Activated CD4-positive, alpha-beta T cell treated with anti-CD3 and anti-CD28 coated beads, Interleukin-2, Interleukin-4, amounts not matched to agents 100 ng/mL and 50 ng/mL, durations not matched to agents 16 hours and 8 hours (primary cell): ENCODE results near the gene VPS13D.
"Not testable (repeated sequence)": the region's sequence is repeated elsewhere in the genome, so short reads cannot be mapped to it uniquely, and the experiment has no call there.

Source experiments
- DNase-seq: peaks from one replicate; pipeline ENCODE4 v3.0.0-alpha.2; 2020; ENCODE audit warnings: low spot score

Gene VPS13D

DNA sequence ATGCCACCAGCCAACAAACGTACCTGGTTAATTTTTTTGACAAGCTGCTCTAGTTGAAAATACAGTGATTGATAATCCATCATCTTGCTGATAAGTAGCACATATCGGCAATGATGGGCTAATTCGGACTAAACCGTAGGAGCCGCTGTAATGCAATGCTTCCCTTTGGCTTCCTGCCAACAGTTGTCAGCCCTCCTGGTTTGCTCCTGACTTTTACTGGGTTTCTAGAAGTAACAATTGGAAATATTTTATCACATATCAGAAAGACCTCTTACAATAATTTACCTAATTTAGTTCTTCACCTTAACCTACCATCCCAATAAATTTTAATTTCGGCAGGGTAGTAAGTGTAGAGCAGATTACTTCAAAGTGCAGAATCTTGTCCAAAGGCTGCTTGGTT is 239.7 kb downstream of the VPS13D start:
- DNase-seq, result no peak

DNA sequence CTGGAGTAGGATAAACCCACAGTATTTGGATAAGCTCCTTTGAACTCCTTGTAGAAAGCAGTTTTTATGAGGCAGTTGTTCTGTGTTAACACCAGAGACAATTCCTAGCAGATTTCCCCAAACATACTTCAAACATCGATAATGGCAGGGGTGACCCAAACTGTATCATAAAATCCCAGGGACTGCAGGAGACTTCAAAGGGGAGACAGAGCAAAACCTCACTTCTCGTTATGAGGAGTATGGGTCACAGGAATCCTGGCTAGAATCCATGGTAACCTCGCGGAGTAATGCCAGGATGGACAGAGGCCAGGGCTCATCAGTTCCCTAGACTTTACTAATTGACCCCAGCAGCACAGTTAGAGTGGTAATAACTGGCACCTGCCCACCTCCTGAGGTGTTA is 240.2 kb downstream of the VPS13D start:
- no peak for DNase-seq

DNA sequence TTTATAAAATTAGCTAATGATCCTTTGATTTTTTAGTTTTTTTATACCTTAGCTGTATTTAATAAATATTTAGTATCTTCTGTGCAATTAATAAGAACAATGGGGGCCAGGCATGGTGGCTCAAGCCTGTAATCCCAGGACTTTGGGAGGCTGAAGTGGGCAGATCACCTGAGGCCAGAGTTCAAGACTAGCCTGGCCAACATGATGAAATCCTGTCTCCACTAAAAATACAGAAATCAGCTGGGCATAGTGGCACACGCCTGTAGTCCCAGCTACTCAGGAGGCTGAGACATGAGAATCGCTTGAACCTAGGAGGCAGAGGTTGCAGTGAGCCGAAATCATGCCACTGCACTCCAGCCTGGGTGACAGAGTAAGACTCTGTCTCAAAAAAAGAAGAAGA is 241.1 kb downstream of the VPS13D start:
- DNase-seq, result not testable (repeated sequence)

DNA sequence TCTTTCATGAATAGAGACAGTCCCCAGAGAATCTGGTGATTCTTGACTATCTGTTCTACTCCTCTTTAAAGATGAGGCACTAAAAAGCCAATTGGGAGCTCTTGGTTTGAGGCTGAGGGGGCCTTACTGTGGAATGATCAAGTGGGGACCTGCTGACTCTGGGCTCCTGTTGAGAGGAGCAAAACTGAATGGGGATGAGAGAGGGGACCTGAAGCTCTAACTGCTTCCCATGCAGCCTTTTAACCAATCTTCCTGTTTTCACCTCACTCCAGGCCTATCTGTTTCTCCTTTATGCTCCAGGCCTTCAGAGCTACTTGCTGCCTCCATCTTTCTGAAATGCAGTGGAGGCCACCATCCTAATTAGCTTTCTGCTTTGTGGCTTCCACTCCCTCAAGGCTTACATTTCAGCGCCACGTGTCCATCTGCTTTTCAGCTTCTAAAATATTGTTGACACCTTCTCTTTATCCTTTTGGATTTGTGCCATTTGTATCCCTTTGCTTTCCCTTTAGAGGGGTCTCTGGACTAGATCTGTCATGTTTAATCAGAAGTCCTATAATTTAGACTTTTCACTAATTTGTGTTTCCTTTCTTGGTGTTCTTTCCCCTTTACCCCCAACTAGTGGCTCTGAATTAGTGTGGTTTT is 242.4 kb downstream of the VPS13D start:
- no peak for DNase-seq

DNA sequence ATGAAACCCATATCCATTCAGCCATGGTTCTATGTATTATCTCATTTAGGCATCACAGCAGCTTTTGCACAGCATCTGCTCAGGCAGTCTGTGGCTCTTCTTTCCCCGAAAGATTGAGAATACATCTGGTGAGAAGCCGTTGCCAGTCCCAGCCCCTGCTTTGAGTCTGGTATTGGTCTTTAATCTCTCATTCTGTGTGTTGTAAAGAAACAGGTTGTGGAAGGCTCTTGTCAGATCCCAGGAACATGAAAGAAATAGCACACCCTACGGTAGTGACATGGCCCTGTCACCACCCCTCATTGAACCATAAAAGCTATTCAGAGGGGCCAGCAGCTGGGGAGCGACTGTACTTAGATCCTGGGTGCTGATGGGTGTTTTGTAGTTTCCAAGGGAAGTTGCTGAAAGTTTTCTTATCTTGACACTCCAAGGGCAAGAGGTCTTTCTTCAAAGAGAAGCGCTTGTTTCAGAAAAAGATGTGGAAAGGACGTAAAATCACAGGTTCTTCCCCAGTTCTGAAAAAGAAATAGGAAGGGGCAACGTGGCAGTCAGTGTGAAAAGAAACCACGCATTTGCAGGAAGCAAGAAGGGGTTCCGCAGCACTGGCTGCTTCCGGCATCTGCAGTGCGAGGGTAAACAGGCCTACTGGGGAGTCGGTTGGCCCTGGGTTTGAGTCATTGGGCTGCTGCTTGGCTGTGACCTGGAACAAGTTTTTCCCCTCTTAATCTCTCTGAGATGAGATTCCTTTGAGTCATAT is 243.1 kb downstream of the VPS13D start:
- peak; percentile 90 for DNase-seq

DNA sequence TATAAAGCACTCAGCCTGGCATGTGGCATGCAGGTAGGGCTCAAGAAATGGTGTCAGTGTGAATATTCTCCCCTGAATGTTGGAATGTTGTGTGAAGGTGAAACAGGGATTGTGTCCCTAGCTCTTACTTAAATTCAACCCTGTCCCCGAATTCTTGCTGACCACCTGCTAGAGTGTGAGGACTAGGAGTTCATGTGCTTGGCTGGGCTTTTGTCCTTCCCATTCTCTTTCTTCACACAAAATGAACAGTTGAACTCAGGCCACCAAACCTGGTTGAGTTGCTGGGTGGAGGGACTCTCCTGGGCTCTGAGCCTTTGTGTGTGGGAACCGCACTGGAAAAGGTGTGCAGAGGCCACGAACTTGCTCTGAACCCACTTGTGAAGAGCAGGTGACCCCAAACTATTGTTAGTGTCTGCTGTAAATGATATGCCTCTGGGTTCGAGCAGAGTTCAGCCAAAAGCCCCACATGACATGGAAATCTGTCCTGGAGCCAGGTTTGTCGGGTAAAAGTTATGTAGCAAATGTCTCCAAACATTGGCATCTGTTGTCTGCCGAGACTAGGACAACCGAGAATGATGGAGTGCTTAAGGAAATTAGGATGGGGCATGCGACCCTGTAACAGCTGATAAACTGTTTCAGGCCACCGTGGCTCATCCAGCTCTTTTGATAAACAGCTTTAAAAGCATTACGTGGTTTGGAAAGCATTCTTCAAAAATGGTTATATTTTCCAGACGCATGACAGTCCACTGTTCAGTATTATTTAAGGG is 243.9 kb downstream of the VPS13D start:
- DNase-seq, result no peak

DNA sequence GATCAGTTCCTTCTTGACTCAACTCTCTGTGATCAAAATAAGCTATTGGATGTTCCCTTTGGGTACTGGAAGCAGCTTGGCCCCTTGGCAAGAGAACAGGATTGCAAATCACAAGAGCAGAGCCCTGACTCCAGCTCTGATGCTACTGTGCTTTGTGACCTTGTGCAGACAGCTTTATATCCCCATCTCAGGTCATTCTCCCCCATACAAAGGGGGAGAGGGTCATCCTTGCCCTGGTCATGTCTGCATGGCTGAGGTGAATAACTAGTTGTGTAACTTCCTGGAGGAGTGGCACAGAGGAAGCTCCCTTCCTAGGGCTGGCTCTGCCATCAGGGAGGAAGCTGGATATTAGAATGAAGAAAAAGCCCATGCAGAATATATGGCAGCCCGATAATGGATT is 245.3 kb downstream of the VPS13D start:
- DNase-seq, result no peak

DNA sequence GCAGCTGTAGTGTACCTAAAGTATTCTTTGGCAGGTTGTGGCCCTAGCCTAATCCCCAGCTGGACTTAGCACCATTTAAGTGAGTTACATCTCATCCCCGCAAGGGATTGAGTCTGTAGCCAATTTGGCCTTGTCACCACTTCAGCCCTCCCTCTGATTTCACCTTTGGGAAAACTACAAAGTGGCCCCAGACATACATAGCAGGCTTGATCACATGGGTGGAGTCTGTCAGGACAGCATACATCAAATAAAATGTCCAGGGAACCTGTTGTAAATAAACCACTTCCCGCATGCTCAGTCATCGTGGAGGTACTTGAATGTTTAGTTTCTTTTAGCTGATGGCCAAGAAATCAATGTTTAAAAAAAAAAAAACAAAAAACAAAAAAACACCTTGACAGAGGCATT is 245.7 kb downstream of the VPS13D start:
- DNase-seq, result no peak

DNA sequence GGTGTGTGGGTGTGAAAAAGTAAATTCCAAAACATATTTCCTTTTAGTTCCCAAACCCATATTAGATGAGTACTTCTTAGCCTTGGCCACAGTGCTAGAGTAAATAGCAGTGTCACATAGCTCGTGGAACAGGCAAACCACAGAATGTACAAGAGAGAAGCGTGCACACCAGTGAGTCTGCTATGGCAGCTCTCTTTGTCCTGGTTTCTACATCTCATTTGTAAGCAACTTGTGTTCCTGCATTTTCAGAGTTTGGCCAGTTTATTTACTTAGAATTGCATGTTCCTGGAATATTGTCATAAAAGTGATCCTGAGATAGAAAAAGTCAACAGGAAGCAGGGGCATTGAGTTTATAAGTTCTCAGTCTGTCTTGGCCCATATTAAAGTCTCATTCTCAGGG is 246.1 kb downstream of the VPS13D start:
- no peak for DNase-seq

DNA sequence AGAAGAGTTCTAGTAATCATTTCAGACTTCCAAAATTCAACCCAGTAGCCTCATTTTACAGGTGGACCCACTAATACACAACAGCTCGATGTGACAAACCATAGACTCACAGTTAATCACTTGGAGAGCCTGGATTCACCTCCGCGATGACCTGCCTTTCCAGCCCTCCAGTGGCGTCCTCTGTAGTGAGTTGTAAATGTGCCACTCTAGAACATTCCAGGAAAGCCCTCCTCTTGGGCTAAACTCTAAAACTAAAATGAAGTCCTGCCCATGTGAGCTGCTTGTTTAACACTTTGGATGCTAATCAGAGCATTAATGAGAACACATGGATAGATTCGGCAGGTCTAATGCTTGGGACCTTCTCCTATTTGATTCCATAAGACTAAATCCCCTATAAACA is 247.5 kb downstream of the VPS13D start:
- DNase-seq, result no peak

DNA sequence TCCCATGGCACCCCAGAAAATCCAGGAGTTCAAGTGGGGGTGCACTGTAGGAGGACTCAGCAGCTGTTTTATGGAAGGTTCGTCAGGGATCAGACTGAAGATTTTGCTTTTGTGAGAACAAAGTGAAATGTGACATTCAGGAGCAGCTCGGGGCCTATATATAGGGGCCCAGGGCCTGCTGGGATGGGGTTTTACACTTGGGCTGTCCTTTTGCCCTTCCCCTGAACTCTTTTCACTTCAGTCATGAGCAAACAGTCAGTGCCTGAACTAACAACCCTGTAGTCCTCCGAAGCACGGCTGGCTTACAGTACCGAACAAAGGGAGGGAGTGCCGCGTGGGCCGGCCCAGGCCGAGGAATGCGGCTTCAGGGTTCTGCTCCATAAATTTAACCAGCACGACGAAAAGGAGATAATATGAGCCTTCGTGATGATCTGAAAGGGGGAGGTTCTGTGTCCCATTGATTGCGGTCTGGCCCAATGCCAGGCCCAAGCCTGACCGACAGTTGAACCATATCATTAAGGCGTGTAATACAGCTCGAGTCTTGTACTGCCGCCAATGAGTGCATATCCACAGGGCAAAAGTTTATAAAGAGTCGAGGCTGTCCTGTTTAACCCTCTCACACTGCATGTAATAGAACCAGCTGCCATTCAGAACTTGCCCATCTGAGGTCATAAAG is 248.2 kb downstream of the VPS13D start:
- DNase-seq, result no peak

DNA sequence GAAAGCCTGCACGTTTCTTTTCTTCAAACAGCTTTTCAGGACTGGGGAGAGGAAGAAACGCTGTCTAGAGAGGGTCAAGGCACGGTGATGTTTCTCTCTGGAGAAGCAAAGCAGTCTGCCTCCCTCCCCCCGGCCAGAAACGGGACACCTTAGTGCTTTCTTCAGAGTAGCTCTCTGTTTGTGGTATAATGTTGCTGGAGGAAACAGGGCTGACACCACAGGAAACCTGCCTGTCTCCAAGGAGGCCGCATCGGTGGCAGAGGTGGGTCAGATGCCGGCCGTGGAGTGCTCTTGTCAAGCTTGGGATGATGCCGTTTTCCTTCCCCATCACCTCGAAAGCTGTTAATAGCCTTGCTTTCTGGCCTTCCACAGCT is 248.8 kb downstream of the VPS13D start:
- DNase-seq, result peak; percentile 29

DNA sequence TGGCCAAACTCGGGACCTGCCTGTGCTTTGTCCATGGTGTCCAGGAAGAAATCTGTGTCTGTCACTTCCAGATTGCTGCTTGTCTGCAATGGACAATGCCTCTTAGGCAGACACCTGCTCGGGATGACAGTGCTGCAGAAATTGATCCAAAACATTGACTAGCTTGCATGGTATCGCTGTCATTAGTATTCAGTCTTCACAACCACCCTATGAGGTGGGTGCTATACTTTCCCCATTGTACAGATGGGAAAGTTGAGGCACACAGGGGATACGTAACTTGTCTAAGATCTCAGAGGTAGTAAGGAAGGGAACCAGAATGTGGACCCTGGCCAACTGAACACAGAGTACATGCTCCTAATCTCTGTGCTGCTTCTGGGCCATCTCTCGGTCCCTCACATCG is 249.5 kb downstream of the VPS13D start:
- no peak for DNase-seq

DNA sequence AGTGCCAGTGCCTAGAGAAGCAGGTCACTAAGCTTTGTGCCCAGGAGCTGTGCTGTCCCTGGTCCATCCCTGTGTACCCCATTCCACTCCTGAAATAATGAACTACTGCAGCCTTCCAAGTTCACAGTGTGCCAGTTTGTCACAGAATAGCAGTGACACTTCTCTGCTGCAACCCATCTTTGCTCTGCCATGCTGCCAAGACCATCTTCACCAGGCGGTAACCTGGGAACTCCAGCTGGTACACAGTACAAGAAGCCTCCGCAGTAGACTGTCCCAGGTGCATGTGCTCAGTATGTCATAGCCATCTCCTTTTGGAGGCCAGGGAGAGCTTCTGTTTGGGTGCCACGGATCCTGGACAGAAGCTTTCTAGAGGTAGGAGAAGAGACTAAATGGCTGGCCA is 250.2 kb downstream of the VPS13D start:
- no peak for DNase-seq

DNA sequence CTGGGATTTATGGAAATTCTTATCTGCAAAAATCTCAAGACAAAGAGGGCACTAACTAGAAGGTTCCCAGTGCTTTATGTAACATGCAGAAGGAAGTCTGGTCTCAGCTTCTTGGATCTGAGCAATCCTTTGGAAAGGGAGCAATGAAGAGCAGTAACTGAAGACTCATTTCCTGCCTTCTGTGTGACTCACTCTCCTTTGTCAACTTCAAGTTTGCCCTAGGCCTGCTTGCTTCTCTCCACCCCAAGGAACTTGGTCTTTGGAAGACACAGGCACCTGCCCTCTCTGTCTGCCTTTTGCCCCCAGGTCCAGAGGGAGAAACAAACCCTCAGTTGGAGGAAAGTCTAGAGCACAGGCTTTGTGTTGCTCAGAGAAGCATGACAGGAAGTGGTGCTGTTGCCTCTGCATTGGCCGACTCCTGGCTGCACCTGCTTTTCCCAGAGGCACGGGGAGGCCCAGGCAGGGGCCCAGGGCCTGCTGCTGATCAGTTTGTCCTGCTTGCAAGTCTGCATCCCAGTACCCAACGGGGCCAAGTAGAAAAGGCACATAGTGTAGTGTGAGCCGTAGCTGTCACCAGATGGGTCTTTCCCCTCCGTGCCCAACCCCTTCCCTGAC is 251.0 kb downstream of the VPS13D start:
- peak; percentile 52 for DNase-seq

DNA sequence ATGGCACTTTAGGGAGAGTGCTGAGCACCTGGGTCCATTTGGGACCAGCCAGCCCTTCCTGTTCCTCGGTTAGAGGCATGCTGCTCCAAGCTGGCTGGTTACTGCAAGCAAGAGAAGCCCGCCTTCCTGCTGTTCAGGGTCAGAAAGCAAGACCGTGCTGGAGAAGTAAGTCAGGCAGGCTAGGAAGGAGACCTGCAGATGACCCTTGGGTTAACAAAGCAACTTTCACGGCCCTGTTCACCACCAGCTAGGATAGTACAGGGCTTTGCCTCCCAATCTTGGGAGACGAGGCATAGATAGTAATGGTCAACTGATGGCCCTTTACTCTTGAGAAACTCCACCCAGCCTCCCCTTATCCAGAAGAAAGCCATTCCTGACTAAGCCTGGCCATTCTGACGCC is 252.1 kb downstream of the VPS13D start:
- no peak for DNase-seq

DNA sequence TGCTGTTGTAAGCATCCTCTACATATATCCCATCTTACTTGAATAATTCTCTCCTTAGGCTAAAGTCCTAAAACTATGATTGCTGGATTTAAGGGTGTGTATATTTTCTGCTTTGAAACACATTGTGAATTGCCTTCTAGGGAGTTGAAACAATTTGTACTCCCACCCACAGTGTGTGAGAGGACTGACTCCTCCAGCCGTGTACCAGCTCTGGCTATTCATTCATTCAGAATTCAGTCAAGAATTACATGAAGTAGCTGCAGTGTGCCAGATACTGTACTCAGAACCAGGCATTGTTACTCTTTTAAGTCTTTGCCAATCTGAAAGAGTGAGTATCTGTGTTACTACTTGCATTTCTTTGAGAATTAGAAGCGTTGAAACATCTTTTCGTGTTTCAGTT is 253.2 kb downstream of the VPS13D start:
- DNase-seq, result no peak

DNA sequence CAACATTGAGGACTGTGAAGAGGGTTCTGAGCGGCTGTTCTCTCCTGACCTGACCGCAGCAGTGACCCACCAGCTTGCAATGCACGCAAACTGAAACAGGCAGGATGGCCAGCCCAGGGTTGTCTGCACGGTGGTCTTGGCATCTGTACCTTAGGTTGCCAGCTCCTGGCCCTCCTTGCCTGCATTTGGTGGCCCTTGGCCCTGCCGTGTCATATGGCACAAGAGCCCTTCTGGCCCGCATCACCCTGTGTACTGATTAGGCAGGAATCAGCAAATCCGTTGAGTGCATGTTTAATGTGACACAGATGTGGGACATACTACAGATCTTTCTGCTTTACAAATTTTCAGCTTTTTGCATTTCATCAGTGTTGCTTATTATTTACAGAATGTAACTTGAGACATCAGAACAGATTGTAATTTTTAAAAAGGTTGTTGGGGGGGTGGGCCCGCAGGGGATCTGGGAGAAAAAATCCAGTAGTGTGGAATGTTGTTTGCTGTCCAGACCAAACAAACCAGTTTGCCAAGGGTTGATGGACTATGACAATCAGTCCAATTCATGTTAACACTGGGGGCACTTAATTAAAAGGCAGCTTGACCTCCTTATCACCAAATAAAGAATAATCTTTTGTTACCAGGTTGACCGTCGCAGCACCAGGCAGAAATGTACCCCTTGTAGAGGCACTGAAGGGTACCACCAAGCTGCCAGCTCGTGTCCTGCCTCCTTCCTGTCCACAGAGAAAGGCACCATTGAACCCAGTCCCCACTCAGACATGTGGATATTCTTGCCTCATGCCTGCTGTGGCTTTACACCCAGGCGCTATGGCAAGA is 255.6 kb downstream of the VPS13D start:
- DNase-seq, result no peak

DNA sequence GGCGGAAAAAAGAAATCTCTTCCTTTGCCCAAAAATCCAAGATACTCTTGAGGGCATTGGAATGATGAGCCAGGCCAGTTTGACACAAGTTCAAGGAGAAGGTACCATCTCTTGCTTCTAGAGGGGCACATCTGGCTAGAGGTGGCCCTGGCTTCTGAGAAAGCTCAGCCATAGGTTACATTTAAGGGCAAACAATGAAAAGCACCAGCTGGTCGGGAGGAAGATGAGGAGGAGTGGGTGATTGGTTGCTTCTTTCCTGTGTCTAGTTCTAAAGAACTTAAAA is 256.2 kb downstream of the VPS13D start:
- no peak for DNase-seq

DNA sequence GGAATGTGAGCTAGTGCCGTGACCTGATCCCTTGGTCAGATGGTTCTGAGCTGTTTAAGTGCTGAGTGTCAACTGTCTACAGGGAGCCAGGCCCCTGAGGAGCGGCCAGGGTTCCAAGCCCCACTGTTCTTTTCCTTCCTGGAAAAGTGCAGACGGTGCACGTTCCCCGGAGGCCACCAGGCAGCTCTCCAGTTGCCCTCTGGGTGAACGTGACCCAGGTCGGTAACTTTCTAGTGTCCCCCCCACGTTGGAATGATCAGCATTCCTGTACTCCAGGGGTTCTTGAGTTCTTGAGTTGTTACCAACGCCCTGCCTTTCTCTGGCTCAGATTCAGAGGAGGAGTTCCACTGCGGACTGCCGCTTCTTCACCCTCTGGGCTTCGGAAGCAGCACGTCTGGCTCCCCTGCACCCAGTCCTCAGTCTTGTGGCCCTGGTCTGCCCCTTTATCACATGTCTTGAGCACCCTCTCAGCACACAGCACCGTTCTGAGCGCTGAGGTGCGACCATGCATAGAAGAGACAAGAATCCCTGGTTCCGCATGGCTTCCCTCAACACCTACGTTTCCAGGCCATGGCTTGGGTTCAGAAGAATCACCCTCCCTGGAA is 256.7 kb downstream of the VPS13D start:
- no peak for DNase-seq

DNA sequence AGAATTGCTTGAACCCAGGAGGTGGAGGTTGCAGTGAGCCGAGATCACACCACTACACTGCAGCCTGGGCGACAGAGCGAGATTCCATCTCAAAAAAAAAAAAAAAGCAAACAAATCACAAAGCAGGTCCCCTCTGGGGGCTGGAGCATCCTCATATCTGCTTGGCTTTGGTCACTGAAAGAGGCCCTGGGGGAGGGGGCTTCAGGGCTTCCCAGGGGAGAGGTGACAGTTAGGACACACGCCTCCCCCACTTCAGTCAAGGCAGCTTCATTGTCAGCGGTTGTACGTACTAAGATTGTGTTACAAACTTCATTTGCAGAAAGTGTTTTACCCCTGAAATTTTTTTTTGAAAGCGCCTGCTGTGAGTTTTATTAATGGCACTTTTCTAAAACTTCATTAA is 257.7 kb downstream of the VPS13D start:
- DNase-seq, result no peak
